Brain pericyte (primary cell): ENCODE results near the gene TAX1BP3.

ENCODE experiments used
- DNase-seq: peaks from one replicate; pipeline ENCODE4 v3.0.0-alpha.2; 2012; ENCODE audit warnings: low read depth, low spot score

TAX1BP3 gene

DNA sequence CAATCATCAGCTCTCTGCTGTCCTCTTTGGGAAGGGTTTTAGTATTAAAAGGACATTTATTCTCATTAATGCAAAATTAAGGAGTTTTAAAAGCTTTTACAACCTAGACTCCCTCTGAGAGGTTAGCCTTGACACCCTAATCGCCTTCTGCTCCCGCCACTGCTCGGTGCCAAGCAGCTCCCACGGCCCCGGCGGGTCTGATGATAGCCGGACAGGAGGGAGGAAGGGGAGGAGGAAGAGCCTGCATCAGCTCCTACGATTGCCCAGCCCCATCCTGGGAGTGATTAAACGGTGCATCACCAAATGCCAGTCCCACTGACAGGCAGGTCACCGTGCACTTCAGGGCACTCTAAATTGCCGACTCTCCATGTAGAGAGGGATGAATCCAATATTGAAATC is 40.6 kb downstream of the TAX1BP3 start:
- no peak for DNase-seq

DNA sequence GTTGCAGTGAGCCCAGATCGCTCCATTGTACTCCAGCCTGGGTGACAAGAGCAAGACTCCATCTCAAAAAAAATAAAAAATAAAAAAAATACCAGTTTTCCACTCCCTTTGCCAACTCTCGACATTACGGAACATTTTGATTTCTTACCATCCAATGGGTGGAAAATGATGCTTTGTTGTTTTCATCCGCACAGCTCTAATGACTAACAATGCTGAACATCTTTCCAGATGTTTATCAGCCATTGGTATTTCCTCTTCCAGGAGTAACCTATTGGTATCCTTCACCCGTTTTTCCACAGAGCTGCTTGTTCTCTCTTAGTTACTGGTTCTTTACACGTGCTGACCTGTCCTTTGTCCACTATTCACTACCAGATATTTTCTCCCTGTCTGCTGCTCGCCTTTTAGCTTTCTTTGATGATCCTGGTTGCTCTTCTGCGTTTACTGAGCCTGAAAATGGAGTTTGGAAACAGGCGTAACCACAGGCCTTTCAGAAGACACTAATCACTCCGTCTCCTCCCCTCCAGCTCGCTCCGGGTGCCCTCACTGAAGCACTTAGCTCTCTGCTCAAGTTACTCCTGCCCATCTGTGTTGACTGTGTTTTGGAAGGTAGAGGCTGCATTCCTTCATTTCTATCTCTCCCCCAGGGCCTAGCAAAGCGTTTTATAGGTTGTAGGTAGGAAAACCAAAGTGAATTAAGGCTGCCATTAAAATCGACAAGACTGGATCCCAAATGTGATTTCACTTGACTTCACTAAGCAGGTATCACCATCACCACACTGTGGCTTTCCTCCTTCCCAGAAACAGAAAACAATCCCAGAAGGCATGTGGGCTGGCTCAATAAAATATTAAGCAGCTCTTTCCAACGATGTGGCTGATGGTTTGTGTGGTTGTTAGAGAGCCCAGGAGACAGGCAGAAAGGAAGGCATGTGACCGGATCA is 41.3 kb downstream of the TAX1BP3 start:
- no peak for DNase-seq

DNA sequence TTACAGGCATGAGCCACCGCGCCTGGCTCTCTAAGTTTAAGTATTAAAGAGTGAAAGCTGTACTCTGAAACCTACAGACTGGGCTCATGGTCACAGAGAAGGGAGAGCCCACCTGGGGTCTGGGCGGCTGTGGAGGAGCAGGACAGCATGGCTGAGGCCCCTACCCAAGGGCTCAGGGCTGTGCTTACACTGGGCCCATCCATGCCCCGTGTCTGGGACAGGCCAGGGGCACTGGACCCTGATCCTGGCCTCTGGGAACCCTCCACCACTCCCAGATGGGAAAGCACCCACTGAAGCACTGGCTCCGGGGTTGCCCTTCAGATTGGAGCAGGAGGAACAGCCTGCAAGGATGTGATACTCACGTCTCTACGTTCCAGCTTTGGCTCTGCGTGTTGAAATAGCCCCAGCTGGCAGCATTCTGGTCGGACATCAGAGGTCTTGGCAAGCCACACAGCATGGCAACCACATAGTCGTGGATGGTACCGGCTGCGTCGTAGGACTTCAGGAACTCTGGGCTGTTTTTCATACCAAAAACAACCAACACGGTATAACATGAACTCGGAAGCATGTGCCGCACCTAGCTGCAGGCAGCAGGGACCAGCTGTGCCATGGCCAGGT is 45.3 kb downstream of the TAX1BP3 start:
- no peak for DNase-seq

DNA sequence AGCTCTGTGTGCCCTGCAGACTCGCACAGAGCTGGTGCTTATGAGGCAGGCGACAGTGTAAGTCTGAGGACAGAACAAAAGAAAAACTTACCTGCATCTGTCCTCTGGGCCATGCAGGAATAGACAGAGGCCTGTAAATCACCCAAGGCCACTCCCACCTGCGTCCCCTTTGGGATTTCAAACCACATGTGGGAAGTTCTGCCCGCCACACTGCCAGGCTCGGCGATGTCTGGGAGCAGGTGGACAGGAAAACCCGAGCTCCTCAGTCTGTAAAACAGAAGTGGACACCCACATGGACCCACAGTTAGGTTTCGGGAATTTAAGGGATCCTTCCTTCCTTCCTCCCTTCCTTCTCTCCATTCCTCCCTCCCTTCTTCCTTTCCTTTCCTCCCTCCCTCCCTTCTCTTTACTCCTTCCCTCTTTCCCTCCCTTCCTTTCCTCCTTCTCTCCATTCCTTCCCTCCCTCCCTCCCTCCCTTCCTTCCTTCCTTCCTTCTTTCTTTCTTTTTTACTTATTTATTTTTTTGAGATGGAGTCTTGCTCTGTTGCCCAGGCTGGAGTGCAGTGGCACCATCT is 47.1 kb downstream of the TAX1BP3 start:
- DNase-seq: no peak

DNA sequence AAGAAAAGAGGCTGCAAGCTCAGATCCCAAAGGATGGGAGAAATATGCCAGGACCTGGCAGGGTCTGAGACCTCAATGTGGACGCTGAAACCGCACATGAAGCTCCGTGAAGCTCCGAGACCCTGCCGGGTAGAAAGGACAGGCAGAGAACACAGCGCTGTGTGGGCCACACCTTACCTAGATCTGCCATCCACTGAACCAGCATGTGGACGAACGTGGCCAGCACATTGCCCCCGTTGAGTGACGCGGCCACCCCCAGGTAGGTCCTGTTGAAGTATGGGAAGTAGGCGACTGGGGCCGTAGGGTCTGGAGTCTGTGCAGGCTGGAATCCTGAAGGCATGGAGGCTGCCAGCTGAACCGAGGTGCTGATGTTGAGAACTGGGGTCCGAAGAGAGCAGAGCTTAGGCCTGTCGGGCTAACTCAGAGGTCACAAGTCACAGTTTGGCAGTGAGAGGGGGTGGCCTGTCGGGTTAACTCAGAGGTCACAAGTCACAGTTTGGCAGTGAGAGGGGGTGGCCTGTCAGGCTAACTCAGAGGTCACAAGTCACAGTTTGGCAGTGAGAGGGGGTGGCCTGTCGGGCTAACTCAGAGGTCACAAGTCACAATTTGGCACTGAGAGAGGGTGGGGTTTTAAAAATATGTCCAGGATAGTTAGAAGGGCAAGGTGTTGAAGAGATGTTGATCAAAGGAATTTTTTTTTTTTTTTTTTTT is 53.1 kb downstream of the TAX1BP3 start:
- no peak for DNase-seq

DNA sequence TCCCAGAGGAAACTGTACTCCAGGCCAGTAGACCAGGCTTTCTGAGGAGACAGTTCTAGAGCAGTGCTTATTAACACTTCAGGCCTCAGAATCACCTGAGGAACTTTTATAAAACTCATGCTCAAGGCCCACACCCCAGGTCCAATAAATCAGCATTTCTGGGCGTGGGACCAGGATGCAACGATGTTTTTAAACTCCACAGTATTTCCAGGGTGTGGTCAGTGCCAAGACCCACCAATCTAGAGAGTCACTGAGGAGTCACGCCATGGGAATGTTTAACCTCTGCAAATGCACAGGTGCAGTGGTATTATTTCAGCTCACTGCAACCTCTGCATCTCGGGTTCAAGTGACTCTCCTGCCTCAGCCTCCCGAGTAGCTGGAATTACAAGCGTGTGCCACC is 55.3 kb downstream of the TAX1BP3 start:
- DNase-seq: no peak
